ENCODE results near the gene TSSC4.

The TSSC4 gene

DNA sequence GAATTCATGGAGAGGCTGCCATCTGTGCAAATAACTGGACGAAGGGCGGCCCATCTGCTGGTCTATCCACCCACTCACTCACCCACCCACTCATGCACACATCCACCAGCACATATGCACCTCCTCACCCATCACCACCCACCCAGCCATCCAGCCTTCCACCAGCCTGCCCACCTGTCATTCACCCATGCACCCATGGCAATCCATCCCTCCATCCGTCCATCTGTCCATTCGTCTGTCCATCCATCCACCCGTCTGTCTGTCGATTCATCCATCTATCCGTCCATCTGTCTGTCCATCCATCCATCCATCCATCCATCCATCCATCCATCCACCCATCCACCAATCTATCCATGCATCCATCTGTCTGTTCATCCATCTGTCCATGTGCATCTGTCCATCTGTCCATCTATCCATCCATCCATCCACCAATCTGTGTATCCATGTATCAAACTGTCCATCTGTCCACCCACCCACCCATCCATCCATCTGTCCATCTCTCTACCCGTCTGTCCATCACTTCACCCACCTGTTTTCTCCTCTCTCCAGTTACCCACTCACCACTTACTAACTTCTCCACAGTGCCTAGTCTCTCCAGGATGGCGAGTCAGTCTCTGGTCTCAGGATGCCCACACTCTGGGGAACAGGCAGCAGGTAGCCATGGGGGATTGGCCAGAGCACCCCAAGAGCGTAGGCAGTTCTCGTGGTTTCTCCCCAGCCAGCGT is 34.9 kb downstream of the TSSC4 start:
- no peak for DNase-seq

DNA sequence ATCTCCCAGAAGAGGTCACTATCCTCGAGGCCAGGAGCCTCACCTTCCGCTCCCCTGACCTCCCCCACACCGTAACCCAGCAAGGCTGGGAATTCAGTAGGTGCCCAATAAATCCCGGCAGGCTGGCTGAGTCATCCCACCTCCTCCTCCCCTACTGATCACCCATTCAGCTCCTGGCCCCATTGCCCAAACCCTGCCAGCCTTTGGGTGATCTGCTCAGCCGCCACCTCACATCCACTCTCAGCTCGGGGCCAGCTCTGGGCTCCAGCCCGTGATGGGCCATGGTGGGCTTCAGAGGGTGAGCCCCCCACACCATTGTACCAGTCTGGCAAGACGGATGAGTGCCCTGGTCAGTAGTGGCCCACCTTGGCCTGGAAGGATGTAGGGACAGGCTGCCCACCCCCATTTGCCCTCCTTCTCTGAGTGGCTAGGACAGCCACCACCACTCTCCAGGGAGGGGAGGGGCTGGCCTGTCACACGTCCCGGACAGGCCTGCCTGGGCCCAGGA is 35.5 kb downstream of the TSSC4 start:
- no peak for DNase-seq

DNA sequence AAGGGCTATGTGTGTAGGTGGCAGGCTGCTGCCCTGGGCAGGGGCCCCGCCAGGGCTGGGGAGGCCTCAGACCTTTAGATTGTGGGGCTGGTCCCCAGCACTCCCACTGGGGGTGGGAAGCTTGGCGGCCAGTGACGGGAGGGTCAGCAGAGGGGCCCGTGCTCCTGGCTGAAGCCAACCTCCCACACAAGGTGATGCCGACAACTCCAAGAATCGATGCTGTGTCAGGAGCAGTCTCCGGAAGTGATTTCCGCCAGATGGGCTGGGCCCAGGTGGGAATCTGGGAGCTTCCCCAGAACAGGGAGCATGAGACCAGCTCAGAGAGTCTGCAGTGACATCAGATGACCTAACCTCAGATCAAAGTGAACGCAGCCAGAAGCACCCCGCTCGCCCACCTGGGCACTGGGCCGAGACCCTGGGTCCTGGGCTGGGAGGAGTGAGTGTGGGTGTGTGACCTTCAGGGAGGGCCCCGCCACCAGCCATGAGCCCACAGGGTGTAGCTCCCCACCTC is 36.0 kb downstream of the TSSC4 start:
- DNase-seq = no peak

DNA sequence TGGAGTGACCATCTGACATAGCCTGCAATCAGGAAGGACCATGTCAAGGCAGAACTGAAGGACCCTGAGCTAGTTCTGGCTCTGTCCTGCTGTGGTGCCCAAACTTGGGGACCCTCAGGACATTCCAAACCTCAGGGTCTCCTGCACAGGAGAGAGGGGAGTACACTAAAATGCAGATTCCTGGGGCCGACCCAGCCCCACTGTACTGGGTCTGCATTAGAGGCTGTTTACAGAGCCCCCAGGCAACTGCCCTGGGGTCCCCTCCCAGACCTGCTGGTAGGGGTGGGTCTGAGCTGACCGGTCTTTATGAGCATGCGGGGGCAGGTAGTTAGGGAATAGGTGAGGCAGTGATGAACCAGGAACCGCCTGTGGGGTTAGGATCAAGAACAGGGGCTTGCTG is 37.0 kb downstream of the TSSC4 start:
- no peak for DNase-seq

GRCh38 chr11:2439820-2440219 is 39.3 kb downstream of the TSSC4 start:
- DNase-seq = no peak

DNA sequence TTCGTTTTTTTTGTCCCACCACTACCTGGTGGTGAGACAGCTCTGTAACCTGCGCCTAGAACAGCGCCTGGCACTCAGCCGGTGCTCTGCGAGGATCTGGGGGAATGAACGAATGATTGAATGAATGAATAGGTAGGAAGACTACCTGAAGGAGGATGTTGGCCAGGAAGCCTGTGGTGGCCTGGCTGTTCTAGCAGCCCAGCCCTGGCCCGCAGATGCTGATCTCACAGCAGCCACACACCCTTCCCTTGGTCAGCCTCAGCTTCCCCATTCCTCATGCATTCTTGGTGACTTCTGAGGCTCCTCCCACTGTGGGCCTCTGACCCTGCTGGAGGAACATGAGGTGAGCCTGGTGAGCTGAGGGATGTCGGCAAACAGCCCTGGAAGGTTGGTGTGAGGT is 40.1 kb downstream of the TSSC4 start:
- DNase-seq = no peak

DNA sequence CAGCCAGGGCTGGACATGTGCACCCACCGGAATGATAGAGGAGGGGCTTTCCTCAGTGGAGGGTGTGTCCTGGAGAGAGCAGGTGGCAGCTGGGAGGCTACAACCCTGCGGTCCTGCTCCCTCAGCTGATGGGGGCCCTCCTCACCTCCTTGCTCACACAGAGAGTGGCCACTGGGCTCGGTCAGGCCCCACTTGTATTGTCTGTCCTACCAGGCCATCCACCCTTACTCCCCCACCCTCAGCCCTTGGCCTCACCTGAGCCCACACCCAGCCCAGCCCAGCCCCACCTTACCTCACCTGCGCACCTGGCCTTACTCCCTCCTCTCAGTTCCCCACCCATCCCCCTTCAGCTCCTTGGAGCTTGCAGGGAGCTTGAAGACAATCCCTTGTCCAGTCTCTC is 40.6 kb downstream of the TSSC4 start:
- DNase-seq = no peak

GRCh38 chr11:2442589-2442988 is 42.0 kb downstream of the TSSC4 start:
- no peak for DNase-seq

- no peak for DNase-seq
These were observed 42.9 kb downstream of the TSSC4 start for GRCh38 chr11:2443406-2443805.

- DNase-seq = no peak
These were observed 43.6 kb downstream of the TSSC4 start, which contains the start of gene TRPM5 for GRCh38 chr11:2443881-2444820. TSS of gene TRPM5 (minus strand) at chr11:2444514. CDS start at chr11:2423036, 21,478 bp downstream.

GRCh38 chr11:2444821-2445745 is 44.5 kb downstream of the TSSC4 start, which contains the start of gene KCNQ1:
TSS of gene KCNQ1 (plus strand) at chr11:2445008. CDS start at chr11:2445099, 91 bp downstream.
- DNase-seq = no peak

- DNase-seq = no peak
These were observed 45.4 kb downstream of the TSSC4 start for GRCh38 chr11:2445746-2446551.

DNA sequence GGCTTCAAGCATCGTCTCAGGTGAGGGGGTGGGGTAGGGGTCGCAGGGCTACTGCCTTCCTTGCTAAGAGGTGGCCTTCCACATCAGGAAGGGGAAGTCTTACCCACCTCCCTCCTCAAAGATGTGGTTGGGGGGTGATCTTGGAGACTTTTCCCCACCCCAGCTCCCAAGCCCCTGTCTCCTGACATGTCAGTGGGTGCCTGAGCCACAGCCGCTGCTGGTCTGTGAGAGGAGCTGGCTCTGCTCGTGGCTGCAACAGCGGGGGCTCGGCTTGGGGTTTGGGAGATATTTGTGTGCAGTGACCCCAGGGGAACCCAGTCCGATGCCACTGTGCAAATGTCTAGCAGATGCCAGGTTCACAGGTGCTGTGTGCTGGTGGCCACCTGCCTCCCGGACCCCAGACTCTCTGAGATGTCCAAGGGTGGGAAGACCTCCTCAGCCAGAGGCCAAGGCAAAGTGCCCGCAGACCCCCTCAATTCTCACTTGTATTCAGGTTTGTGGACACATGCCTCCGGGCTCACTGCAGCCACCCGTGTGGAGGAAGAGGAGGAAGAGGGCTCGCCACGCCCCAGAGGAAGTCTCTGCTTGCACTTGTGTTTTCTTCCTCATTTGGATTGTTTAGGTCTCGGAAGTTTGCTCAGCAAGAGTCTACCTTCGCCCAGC is 46.2 kb downstream of the TSSC4 start:
- DNase-seq = no peak

DNA sequence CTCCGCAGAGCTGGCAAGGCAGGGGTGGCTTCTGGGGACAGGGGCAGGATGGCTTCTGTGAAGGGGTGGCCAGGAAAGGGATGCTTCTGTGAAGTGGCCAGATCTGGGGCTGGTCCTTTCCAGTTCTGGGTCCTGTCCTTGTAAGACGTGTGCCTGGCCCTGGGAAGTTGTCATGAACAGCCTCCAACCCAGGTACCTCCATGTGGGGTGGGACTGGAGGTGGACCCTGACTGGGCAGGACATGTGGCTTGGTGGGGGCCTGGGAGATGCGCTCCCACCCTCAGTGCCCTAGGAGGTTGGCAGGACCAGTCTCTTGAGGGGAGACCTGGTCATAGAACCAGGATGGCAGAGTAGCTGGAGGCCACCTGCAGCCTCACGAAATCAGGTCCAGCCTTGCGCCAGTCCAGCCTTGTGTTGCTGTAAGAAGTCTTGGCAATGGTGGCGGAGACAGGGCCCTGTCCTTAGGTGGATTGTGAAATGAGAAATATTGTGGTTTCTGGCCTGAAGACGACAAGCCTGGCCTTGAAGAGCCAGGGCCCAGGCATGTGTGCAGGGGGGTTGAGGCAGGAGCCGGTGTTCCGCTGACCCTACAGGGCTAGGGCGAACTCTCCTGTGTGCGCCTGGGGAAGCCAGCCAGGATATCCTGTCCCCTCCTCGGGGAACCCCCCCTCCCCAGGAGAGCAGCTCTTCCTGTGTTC is 46.9 kb downstream of the TSSC4 start:
- no peak for DNase-seq

DNA sequence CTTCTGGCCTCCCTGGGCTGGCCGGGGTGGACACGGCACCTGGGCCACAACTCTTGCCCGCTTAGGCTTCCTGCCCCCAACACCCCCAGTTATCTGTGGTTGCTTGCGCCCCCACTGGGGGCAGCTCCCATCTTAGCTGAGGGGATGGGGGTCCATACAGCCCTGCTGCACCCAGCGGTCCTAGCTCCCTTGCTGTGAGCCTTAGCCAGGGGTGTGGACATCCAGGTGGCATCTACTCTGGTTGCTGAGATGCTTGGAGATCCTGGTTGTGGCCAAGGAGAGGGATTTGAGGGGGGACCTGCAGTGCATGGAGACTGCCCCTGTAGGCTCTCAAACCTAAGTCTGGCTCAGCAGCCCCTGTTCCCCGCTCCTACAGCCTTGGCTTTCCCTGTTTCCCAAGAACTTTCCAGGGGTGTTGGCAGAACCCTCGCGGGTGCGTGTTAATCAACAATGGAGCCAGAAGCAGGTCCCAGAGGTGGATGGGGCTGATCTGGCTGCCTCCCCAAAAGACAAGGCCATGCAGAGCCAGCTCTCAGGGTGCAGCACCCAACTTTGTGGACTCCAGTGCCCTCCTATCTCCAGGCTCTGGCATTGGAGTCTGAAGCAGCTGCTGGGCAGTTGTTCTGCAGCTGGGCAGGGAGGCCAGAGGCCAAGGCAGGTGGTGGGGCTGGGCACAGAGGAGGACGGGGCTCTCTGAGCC is 47.6 kb downstream of the TSSC4 start:
- no peak for DNase-seq

DNA sequence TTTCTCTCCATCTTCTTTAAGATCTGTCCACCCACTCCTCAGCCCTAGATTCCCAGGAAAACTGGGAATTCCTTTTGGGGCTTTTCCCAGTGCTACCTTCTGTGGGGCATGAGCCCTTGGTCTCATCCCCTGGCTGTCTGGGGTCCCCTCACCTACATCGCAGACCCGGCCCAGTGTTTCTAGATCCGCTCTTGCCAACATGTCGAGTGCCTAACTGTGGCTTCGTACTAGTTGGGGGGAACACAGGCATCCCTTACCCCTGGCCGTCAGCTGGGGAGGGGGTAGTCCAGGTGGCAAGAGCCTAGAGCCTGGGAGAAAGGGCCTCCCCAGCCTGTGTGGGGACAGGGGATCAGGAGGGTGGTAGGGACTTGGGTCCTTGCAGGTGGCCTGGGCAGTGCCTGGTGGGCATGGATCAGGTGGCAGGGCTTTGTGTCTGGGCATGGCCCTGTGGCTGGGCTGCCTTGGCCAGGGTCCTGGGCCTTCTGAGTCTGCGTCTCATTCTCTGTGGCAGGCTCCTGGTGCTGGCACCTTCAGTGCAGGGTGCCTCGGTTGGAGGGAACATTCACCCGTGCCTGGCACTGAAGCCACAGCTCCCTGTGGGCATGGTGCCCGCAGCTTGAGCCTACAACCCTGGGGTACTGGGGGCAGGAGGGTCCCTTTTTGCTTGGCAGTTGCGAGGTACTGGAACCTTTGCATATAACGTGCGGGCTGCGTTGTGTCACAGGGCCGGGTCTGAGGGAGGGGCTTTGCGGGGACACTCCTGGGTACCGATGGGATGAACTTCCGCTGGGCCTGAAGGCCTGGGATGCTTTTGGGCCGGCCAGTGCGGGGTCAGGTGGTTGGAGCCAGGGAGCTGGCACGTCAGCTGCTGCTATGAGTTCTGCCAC is 48.4 kb downstream of the TSSC4 start:
- no peak for DNase-seq

DNA sequence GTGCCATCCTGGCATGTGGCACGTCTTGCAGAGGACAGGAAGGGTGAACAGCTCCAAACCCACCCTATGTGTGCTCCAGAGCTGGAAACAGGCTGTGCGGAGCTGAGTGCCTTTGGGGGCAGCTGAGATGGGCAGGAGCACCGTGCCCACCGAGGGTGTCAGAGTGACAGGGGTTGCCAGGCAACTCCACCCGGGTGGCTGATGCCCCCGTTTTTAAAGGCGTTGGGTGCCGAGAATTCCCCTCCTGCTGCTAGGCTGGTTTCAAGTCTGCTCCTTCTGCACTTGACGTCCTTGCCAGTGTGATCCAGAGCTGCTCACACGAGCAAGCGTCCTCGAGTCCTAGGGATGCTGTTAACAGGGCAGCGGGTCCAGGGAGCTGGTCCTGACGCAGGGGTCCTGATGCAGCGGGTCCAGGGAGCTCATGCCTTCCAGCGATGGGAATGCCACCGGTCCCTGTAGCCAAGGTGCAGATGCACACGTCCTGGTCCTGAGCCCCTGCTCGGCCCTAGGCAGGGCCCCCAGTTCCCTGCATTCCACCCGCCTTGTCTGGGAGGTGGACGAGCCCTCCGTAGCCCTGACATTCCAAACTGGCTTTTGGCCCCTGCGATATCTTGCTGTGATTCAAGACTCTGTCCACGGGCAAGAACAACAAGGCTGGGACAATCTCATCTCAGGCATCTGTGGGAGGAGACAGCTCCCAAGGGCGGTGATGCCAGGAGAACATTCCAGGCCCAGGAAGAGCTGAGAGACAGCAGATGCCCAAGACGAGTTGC is 49.2 kb downstream of the TSSC4 start:
- no peak for DNase-seq
